GM21360 (cell line): ENCODE results near the gene GET3.

Experiments
- ATAC-seq: cut with Tn5 transposase; IDR thresholded peaks from one replicate; pipeline ENCODE4 v1.9.1; 2021; ENCODE audit warnings: mild to moderate bottlenecking, moderate library complexity; ENCODE audit not compliant: unreplicated experiment

GET3 gene

DNA sequence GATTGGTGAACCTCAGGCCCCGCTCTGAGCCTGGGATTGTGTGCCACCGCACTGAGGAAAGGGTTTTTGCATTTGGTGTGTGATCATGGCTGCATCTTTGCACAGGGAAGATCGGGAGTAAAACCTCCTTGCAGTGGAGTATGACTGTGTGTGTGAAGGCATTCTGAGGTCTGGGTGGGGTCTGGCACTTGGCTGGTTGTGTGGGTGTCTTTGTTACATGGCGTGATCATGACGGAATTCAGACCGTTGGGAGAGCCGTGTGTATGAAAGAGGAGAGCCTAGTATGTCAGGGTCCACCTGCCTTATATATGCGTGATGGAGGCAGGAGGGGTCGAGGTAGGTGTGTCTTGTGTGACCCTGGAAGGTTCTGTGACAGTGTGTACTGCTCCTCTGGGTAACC is 13.6 kb downstream of the GET3 start:
- ATAC-seq, result no peak

- no peak for ATAC-seq
Observed at GRCh38 chr19:12751635-12752034, 14.3 kb downstream of the GET3 start, which contains the start of gene BEST2. Gene BEST2 (plus strand): TSS chr19:12751791. CDS start chr19:12752593, 802 bp downstream.

GRCh38 chr19:12752056-12752781 is 14.9 kb downstream of the GET3 start:
- ATAC-seq, result no peak

GRCh38 chr19:12754465-12755196 is 17.3 kb downstream of the GET3 start:
- ATAC-seq, result no peak

GRCh38 chr19:12756150-12756883 is 19.0 kb downstream of the GET3 start:
- ATAC-seq, result no peak

- ATAC-seq, result no peak
Observed at GRCh38 chr19:12757544-12758274, 20.4 kb downstream of the GET3 start.

DNA sequence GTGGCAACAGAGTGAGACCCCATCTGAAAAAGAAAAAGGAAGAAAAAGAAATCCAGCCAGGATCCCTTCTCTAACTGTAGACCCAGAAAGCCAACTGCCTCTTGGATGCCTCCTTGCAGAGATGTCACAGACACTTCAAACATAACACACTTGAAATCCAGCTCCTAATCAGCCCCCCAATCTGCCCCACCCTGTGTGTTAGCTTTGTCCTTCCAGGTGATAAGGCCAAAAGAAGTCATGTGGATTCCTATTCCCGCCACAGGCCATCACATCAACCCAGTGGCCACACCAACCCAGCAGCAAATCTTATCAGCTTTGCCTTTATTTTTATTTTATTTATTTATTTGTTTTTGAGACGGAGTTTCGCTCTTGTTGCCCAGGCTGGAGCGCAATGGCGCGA is 22.4 kb downstream of the GET3 start:
- ATAC-seq, result no peak

DNA sequence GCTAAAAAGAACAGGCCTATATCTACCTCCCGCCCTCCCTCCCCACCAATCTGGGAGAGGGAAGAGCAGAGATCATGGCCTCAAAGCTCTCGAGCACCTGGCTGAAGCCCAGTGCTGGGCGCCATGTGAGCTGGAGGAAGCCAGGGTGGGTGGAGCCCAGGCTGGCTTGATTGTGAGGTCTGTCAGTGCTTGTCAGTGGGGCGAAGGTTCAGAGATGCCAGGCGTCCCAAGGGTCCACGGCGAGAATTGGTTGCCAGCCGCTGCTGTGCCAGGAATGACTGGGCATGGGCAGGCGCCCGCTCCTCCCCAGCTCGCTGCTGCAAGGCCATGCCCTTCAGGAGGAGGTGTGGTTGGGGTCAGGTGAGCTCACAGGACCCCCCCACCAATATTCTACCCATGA is 25.8 kb downstream of the GET3 start:
- no peak for ATAC-seq

GRCh38 chr19:12764698-12765097 is 27.4 kb downstream of the GET3 start:
- no peak for ATAC-seq

DNA sequence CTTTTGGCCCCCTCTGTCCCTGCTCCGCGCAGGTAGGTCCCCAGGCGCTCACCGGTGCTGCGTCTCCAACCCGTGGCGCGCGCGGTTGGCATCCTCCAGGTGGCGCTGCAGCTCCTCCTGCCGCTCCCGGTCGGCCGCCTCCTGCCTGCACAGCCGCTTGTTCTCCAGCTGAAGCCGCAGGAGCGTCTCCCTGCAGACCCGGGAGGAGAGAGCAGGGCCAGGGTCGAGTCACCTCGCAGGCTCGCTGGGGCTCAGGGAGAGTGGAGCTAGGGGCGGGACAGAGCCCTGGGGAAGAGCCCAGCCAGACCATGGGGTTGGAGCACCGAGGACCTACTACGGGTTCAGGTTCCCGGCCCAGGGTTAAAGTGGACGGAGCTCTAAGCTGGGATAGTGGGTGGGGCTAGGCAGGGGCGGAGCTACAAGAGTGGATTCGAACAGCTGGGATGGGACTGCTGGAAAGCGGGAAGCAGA is 28.8 kb downstream of the GET3 start:
- ATAC-seq, result no peak

DNA sequence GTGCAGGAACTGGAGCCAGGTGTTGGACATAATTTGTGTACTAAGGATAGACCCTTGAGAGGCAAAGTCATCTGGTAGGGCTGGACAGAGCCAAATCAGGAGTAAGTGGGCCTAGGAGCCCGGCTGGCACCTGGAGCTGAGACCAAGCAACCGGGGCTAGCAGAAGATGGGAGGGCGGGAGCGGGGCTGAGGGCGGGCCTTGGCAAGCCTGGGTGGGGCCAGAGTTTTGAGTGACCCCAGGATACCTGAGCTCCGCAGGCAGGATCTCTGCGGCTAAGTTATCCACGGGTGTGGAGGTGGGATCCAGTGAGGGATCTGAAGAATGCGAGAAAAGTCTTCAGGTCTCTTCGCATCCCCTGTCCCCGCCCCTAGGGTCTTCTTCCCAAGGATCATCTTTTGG is 29.9 kb downstream of the GET3 start:
- ATAC-seq, result no peak

DNA sequence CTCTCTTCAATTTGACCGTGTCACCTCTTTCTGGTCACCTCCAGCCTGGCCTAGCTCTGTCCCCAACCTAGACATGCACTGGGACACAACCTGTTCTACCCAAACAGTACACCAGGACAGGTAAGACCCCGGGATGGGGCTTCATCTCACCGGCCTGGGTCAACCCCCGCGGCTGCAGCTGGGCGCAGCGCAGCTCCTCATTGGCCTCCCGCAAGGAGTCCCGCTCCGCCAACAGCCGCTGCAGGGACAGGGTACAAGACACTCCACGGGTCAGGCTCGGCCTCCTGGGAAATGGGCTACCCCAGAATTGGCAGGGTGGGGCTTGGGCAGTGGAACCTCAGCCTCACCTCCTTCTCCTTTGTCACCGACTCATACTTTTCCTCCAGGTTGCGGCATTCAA is 30.4 kb downstream of the GET3 start:
- no peak for ATAC-seq

GRCh38 chr19:12769689-12770088 is 32.4 kb downstream of the GET3 start:
- ATAC-seq, result peak; percentile 47

GRCh38 chr19:12770922-12771321 is 33.6 kb downstream of the GET3 start:
- no peak for ATAC-seq

DNA sequence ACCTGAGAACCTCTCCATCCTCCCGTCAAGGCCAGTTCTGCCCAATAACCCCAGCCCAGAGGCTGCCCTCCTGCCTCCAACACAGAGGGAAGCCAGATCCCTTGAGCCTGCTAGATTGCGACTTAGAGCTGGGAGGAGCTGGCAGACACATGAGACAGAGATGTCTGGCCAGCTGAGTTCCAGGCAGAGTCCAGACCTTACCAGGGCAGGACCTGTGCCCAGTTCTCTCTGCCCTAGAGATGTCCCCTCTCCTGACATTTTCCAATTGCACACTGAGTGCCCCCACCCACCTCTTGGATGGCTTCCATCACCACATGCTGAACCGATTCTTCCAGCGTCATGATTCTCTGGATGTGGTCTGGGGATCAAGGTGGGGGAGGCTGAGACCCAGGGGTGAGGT is 35.0 kb downstream of the GET3 start:
- no peak for ATAC-seq

- no peak for ATAC-seq
Observed at GRCh38 chr19:12773571-12773970, 36.3 kb downstream of the GET3 start.

DNA sequence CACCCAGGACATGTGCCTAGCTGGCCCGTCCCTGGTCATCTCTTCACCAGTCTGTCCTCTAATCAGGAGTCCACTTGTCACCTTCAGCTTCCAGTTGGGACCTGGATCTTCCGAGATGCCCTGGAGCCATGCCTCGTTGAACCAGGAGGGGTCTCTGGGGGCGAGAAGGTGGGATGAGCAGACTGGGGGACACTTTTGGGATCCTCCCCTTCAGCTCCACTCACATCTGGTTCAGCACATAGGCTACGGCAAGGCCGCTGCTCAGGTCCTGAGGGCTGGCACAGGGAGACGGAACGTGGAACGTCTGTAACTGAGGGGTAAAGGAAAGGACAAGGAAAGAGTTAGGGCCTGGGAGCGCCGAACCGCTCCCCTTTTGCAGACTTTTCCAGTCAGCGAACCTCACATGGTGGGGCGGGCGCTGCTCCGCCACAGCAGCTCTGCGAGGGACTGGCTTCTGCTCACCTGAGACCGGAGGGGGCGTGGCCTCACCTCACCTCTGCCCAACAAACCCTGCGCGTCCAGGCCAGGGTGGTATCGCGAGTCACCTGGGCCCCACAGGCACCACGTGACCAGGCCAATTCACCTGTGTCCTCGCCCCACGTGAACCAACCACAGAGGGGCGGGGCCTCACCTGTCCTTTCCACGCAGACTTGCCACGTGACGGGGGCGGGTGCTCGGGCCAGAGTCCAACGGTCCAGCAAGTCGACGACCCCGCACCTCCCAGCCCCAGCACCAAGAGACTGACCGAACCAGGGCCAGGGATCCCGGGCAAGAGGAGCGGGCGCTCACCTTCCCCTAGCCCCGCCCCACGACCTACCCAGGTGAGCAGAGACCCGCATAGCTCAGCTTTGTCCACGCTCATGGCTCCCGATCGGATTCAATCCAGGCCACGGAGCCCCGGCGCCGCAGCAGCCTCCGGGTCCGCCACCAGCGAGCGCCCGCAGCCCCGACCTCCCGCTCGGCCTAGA is 37.6 kb downstream of the GET3 start, which contains the start of gene HOOK2:
TSS of gene HOOK2 (minus strand) at position 965 of the 968 bp plus-strand sequence. CDS start at position 862, 103 bp downstream.
- no peak for ATAC-seq

- ATAC-seq, result no peak
Observed at GRCh38 chr19:12777217-12778016, 40.1 kb downstream of the GET3 start.
